Stimulated activated CD8-positive, alpha-beta memory T cell treated with anti-CD3 and anti-CD28 coated beads, Interleukin-7, amount 100 ng/mL, for 48 hours (primary cell): Measurements from ENCODE around the gene EHMT1.

Experiments
- DNase-seq, 2 donors: peaks; one replicate each; pipeline ENCODE4 v3.0.0-alpha.2; 2020; ENCODE audit warnings: low read depth in 1 of 2; ENCODE audit errors: extremely low read depth in 1 of 2

The EHMT1 gene

GRCh38 chr9:137643921-137644320 is 25.1 kb downstream of the EHMT1 start:
- no peak for DNase-seq

GRCh38 chr9:137645211-137645610 is 26.4 kb downstream of the EHMT1 start:
- no peak for DNase-seq

GRCh38 chr9:137646341-137646740 is 27.5 kb downstream of the EHMT1 start:
- no peak for DNase-seq

- no peak for DNase-seq
Observed at GRCh38 chr9:137647096-137647714, 28.4 kb downstream of the EHMT1 start.

- no peak for DNase-seq
Observed at GRCh38 chr9:137648396-137648795, 29.6 kb downstream of the EHMT1 start.

- DNase-seq, result no peak
Observed at GRCh38 chr9:137649553-137649952, 30.7 kb downstream of the EHMT1 start.

- DNase-seq, result no peak
Observed at GRCh38 chr9:137650259-137650658, 31.5 kb downstream of the EHMT1 start.

- no peak for DNase-seq
Observed at GRCh38 chr9:137650779-137651178, 32.0 kb downstream of the EHMT1 start.

- no peak for DNase-seq
Observed at GRCh38 chr9:137656416-137656815, 37.6 kb downstream of the EHMT1 start.

GRCh38 chr9:137657606-137658005 is 38.8 kb downstream of the EHMT1 start:
- DNase-seq, result no peak

- DNase-seq, result no peak
Observed at GRCh38 chr9:137658781-137659180, 40.0 kb downstream of the EHMT1 start.

GRCh38 chr9:137660144-137660543 is 41.3 kb downstream of the EHMT1 start:
- DNase-seq, result no peak

- DNase-seq, result no peak
Observed at GRCh38 chr9:137663584-137663983, 44.8 kb downstream of the EHMT1 start.

- DNase-seq, result no peak
Observed at GRCh38 chr9:137664676-137665075, 45.9 kb downstream of the EHMT1 start.

- DNase-seq, result no peak
Observed at GRCh38 chr9:137665226-137665625, 46.4 kb downstream of the EHMT1 start.

GRCh38 chr9:137665697-137666512 is 47.1 kb downstream of the EHMT1 start:
- no peak for DNase-seq

- no peak for DNase-seq
Observed at GRCh38 chr9:137666513-137666822, 47.7 kb downstream of the EHMT1 start.

- DNase-seq, result no peak
Observed at GRCh38 chr9:137666955-137667670, 48.3 kb downstream of the EHMT1 start.

- no peak for DNase-seq
Observed at GRCh38 chr9:137668203-137668602, 49.4 kb downstream of the EHMT1 start.

- DNase-seq, result no peak
Observed at GRCh38 chr9:137669261-137669672, 50.5 kb downstream of the EHMT1 start.

- no peak for DNase-seq
Observed at GRCh38 chr9:137670391-137671195, 51.8 kb downstream of the EHMT1 start.
